AG20443 (cell line): Measurements from ENCODE around the gene MTA1.

Experiments
- DNase-seq: peaks from one replicate; pipeline ENCODE4 v3.0.0; 2012; ENCODE audit warnings: low spot score, mixed read lengths

The MTA1 gene

GRCh38 chr14:105387530-105387922 lies 32.1 kb upstream of the MTA1 start:
- DNase-seq = no peak

DNA sequence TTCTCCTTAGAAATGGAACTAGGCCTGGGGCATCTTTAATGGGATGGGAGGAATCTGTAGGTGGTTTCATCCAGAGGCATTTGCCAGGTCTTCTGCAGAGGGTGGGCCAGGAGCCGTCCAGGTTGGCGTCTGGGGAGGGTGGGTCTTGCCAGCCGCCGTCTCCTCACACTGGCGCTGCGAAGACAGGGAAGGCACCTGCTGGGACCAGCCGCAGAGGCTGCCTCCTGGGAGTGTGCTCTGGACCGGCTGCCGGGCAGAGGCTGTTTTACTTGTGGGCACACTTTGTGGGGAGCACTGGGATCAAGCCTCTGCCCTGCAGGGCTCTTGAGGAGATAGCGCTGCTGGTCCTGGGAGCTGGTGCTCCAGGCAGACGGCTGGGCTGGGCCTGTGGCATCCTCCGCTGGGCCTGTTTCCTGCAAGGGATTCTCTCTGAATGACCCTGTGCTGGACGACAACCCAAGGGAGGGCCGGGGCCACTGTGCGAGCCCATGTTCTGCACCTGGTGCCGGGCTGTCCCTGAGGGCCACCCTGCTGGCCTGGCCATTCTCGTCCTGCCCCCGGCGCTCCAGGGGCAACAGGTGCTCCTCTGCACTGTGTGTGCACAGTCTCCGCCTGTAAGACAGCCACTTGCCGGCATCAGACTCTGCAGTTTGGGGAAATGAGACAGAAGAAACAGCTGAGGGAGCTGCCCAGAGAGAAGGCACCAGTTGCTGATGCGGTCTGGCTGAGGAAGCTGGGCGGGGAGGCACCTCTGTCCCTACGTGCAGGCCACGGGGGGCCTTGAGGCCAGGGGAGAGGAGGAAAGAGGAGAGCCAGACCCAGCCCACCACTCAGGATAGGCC lies 31.3 kb upstream of the MTA1 start:
- DNase-seq = no peak

GRCh38 chr14:105388976-105389375 lies 30.7 kb upstream of the MTA1 start:
- DNase-seq = no peak

DNA sequence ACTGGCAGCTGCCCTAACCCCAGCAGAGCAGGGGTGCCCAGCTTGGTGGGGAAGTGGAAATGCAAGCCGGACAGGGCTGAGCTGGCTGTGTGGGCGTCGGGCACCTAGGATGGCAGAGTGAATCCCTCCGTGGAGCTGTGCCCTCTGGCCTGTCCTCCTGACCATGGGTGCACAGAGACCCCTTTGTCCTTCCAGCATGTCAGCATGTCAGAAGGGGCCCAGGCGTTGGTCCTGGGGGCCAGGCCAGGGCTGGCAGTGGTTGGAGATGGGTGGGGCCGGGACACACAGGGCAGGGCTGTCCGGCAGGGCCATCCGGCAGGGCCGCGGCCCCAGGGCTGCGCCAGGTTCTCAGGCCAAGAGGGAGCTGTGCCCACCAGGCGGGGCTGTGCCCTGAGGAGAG lies 30.1 kb upstream of the MTA1 start:
- no peak for DNase-seq

DNA sequence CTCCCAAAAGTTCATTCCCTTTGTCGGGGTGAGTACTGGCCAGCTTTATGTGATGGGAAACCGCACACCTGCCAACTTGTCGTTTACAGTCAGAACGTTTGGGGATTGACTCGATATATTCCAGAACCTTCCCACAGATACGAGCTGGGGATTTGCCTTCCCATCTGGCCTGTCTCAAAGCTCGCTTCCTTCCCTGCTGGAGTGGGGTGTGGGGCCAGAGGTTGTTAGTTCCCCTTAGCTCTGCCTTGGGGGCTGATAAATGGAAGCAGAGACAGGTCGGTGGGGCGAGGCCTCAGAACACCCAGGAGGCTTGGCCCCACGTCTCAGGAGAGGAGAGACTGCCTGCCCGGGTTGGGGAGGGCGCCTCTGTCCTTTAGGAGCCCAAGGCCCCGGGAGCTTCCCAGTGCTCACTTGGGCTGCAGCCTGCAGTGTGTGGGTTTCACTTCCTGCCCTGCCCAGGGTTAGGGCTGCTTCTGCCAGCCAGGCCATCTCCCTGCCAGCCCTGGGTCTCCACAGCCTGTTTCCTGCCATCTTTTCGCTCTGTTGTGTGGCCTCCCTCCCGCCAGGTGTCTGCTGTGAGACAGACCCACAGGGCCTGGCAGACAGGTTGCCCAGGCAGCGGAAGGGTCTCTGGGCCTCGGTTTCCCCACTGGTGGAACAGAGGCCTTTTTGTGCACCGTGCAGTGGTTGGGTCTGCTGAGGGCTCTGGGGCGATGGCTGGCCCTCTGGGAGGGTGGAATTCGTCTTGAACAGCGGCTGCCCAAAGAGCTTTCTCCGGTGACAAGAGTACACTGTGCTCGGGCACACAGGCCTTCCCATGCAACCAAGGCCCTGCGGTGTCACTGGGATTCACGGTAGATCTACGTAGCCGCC lies 29.4 kb upstream of the MTA1 start:
- DNase-seq = no peak

DNA sequence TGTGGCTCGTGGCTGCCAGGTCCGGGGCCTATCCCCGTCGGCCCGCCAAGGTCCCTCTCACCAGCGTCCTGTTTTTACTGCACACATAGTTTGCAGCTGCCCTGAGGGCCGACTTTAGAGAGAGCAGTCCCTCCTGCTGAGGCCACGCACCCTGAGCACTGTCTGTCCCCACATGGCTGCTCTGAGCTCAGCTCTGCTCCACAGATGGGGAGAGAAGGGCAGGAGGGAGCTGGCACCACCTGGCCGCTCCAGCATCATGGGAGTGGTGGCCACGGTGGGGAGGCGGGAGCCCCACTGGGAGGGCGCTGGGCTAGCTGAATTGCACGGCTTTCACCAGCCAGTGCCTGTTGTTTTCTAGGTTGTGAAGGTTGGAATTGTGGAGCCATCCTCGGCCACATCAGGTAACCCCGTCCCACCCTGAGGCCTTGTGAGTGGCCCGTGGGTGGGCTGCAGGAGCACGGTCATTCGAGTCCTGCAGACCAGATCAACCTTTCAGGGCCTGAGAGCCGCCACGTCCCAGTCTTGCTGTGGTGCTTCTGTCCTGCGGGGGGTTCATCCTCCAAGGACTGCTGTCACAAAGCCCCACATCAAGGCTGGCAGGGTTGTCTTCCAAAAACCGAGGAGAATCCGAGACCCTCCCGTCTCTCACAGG lies 28.7 kb upstream of the MTA1 start:
- no peak for DNase-seq

GRCh38 chr14:105391541-105391940 lies 28.1 kb upstream of the MTA1 start:
- no peak for DNase-seq

DNA sequence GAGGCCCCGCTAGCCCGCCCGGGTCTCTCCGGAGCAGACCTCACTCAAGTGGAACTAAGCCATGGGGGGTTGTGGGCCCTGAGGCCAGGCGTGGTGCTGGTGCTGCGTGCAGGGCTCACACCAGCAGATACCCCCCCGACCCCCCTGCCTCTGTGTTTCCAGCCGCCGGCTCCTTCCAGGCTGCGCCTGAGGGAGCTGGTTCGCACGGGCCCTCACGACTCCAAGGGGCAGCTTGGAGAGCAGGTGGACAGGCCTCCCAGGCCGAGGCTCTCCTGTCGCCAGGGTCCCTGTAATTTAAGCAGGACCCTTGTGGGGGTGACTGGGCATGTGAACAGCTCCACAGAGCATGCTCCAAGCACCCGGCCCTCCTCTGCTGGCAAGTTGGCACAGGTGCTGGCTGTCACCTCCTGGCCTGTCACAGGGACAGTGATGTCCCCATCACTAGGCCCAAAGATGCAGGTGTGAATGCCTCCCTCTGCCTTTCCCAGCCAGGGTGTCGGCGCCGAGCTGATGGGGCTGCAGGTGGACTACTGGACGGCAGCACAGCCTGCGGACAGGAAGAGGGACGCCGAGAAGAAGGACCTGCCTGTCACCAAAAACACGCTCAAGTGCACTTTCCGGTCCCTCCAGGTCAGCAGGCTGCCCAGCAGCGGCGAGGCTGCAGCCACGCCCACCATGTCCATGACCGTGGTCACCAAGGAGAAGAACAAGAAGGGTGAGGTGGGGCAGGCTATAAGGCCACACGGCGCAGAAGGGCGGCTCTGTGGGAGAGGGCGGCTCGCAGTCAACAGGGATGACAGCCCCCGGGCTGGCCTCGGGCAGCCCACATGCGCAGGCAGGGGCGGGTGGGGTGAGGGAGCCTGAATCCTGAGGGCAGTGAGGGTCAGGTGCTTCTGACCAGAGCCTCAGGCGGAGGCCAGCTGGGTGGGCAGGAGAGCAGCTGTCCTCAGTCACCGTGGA lies 27.2 kb upstream of the MTA1 start:
- DNase-seq = no peak

DNA sequence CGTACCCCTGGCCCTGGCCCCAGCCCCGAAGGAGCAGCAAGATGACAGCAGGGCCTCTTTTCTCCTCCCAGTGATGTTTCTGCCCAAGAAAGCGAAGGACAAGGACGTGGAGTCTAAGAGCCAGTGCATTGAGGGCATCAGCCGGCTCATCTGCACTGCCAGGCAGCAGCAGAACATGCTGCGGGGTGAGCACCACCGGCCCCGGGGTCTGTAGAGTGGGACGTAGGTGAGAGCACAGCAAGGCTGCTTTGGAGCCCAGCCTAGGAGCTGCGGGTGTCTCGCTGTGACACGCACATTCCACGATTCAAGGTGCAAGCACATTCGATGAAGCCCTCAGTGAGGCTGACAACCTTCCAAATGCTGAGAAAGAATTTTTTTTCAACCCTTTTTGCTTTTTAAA lies 26.5 kb upstream of the MTA1 start:
- DNase-seq = no peak

DNA sequence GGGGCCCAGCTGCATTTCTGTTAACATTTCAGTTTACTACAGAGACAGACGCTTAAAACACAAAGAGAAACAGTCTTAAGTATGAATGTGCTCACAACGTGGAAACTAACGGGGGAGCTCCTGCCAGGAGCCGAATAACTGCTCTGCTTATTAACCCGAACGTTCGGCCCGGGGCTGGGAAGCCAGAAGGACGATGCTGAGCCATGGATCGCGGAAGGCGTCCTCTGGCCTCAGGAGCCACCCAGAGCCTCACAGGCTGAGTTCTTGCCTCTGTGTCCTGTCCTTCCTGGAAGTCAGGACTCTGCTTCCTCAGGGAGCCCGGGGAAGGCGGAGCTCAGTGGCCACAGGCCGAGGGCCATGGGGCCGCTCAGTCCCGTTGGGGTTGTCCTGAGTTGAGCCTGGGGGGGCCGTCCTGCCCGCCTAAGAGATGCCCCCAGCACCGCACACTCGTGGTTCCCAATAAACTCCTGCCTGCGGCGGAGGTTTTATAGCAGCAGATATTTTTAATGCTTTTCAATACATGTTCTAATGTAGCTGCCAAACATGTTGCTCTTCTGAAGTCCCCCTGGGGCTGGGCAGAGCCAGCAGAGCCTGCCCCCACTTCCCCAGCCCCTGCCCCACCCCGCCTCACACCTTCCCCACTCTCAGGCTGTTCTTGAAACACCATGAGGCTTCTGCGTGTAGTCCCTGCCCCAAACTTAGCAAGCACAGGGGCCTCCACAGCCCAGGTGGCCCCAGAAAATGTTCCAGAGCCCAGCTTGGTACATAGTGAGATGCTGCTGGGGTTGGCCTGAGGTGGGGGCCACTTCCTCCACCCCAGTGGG lies 24.7 kb upstream of the MTA1 start:
- no peak for DNase-seq

DNA sequence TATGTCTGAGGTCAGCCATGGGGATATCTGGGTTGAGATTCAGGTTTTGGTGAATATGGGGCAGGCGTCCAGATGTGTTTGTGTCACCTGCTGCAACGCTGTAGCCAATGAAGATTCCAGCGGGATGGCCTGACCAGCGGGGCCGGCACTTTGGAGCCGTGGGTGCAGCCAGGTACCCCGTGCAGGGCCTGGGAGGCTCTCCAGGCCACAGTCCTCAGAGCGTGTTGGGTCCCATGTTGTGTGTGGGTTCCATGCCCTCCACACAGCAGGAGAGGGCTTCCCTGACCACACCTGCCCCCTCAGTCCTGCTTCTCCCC lies 24.1 kb upstream of the MTA1 start:
- no peak for DNase-seq

DNA sequence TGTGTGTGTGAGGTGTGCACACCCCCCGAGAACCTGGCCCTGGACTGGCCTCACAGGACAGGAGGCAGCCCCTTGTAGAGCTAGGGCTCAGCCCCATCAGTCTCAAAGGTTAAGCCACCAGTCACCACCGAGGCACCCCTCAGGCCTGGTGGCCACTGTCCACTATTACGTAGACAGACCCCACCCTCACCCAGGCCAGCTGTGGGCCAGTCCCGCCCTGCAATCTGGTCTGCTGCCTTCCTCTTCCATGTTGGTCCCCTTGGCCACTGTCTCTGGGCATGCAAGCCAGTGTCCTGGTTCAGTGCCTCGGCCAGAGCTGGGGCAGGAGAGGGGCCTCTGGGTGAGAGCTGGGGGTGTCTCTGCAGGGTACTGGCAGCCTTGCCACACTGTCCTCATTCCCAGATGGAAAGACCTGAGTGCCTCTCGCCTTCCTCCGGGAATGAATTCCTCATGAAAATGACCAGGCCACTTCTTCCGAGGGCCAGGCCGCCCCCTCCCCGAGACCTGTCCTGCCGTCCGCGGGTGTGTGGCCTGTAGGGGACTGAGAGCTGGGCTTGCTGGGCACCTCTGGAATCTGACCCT lies 22.2 kb upstream of the MTA1 start:
- no peak for DNase-seq

GRCh38 chr14:105398044-105398725 lies 21.4 kb upstream of the MTA1 start, which contains the start of gene TEX22:
Gene TEX22, plus strand, starts transcription at chr14:105398538. Its CDS starts 803 bp downstream, at chr14:105399341.
- peak; percentile 97 for DNase-seq

GRCh38 chr14:105398726-105399465 lies 20.7 kb upstream of the MTA1 start:
- DNase-seq = peak; percentile 45

GRCh38 chr14:105399466-105399775 lies 20.2 kb upstream of the MTA1 start:
- no peak for DNase-seq

DNA sequence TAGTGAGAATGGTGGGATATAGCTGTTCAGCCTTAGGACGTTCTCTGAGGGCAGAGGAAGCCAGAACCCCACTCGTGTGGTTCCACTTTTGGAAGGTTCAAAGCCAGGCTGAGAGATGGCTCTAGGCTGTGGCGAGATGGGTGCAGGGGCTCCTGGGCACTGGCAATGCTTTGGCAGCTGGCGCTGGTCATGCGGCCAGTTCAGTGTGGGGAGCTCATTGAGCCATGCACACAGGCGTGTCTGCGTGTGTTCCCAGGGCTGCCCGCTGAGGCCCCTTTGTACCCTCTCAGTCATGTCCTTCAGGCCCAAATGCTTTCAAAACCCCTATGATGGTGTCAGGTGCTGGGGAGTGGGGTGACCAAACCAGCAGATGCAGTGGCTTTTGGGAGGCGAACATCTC lies 19.6 kb upstream of the MTA1 start:
- DNase-seq = no peak

DNA sequence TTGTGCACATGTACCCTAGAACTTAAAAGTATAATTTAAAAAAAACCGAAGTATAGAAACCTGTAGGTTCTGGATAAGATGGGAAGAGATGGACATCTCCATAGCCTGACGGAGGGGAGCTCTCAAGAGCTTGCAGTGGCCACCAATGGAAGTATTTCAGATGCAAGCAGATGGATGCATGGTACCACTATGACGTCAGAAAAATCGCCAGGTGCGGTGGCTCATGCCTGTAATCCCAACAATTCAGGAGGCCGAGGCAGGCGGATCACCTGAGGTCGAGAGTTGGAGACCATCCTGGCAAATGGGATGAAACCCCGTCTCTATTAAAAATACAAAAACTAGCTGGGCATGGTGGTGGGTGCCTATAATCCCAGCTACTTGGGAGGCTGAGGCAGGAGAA lies 17.9 kb upstream of the MTA1 start:
- DNase-seq = no peak

DNA sequence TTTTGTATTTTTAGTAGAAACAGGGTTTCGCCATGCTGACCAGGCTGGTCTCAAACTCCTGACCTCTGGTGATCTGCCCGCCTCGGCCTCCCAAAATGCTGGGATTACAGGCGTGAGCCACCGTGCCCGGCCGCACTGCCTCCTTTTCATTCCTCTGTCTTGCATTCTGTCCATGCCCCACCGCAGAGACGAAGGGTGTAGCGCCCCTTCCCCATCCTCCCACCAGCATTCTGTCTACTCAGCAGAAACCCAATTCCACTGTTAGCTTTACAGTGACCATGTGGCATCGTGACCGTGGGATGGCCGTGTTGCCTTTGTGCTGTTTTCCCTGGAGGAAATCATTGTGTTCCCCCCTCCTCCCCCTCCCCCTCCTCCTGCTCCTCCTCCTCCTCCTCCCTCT lies 11.0 kb upstream of the MTA1 start:
- DNase-seq = no peak

DNA sequence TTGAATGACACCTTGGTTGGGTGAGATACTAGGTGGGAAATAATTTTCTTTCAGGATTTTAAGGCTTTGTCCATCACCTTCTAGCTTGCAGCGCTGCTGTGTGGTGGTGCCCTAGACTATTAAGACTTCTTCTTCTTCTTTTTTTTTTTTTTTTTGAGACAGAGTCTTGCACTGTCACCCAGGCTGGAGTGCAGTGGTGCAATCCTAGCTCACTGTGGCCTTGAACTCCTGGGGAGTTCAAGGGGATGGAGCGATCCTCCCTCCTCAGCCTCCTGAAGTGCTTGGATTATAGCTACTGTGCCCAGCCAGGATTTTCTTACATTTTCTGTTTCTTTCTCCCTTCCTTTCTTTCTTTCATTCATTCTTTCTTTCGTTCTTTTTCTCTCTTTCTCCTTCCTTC lies 10.3 kb upstream of the MTA1 start:
- DNase-seq = no peak
